ENCODE data around the gene DOCK2.

GRCh38 chr5:169721771-169722170 lies 84.7 kb downstream of the DOCK2 start:
- TF ChIP-seq POLR2AphosphoS5 (IDR thresholded peaks at IDR 0.05) (no peak), CTCF (IDR thresholded peaks at IDR 0.05) (no peak), POLR2A (IDR thresholded peaks at IDR 0.05) (no peak)
